H1 (cell line): ENCODE data around the gene RBMS2. TPM values are rescaled to one million over a fixed set of nuclear protein-coding genes. Genes with fewer than 3 reads are reported as not detected.

Source experiments
- CTCF ChIA-PET: fragments of 300-600 bp; sonication (Branson Sonifier 250); formaldehyde crosslinking; loops from one replicate; lab custom pipeline; 2021; ENCODE audit not compliant: partially characterized antibody; lab: Charles Lee
- POLR2A ChIA-PET: fragments of 300-600 bp; sonication (Branson Sonifier 250); formaldehyde crosslinking; loops from one replicate; lab custom pipeline; 2021; ENCODE audit warnings: inconsistent platforms; ENCODE audit not compliant: partially characterized antibody; lab: Charles Lee
- DNase-seq, 2 experiments: peaks; one replicate each; pipeline versions ENCODE4 v3.0.0 to v3.0.0-alpha.2; 2010 to 2022; ENCODE audit warnings: low spot score in 2 of 2, low read depth in 1 of 2, mixed read lengths in 1 of 2
- FAIRE-seq: peaks from 2 replicates; lab custom pipeline; 2011; peaks lifted over from hg19 to GRCh38; lab: Jason Lieb, UNC
- H2AFZ ChIP-seq: 2 replicates; pipeline ENCODE4 v1.8.1; 2012; ENCODE audit warnings: low read length, inconsistent platforms
- H2AK5ac ChIP-seq: 2 replicates; pipeline ENCODE4 v1.6.1; 2013; ENCODE audit warnings: low read depth, low read length
- H2BK120ac ChIP-seq: replicated peaks from 2 replicates; pipeline ENCODE3; 2013; ENCODE audit warnings: low read depth, low read length, inconsistent platforms
- H2BK12ac ChIP-seq: 2 replicates; pipeline ENCODE4 v1.6.1; 2013; ENCODE audit warnings: low read depth, low read length
- H2BK15ac ChIP-seq: 2 replicates; pipeline ENCODE4 v1.6.1; 2013; ENCODE audit warnings: low read length
- H2BK20ac ChIP-seq: 2 replicates; pipeline ENCODE4 v1.6.1; 2013; ENCODE audit warnings: low read length
- H2BK5ac ChIP-seq: 2 replicates; pipeline ENCODE4 v1.6.1; 2013; ENCODE audit warnings: low read depth, low read length
- H3K14ac ChIP-seq: 2 replicates; pipeline ENCODE4 v1.6.1; 2013; ENCODE audit warnings: inconsistent platforms; ENCODE audit not compliant: insufficient read length
- H3K18ac ChIP-seq: 2 replicates; pipeline ENCODE4 v1.6.1; 2013; ENCODE audit warnings: low read length; ENCODE audit errors: extremely low read depth
- H3K23ac ChIP-seq: 2 replicates; pipeline ENCODE4 v1.6.1; 2013; ENCODE audit warnings: inconsistent platforms; ENCODE audit not compliant: insufficient read length
- H3K23me2 ChIP-seq: 2 replicates; pipeline ENCODE4 v1.6.1; 2013; ENCODE audit warnings: low read depth, low read length
- H3K27ac ChIP-seq: 2 replicates; pipeline ENCODE4 v1.6.1; 2011; ENCODE audit warnings: low read depth, low read length, inconsistent platforms
- H3K27me3 ChIP-seq, 4 experiments: replicated peaks in 1 of 4; 1 replicate in 1 of 4; 2 replicates in 3 of 4; pipeline versions ENCODE4 v1.6.1 to v1.8.1; 2011 to 2013; ENCODE audit warnings: low read length in 3 of 4, mild to moderate bottlenecking in 3 of 4, inconsistent platforms in 2 of 4, mixed read lengths in 2 of 4, moderate library complexity in 1 of 4; ENCODE audit not compliant: control insufficient read depth in 3 of 4, insufficient read depth in 3 of 4; ENCODE audit errors: extremely low read depth in 1 of 4
- H3K36me3 ChIP-seq, 4 experiments: 2 replicates each; pipeline versions ENCODE4 v1.6.1 to v1.8.1; 2011 to 2013; ENCODE audit warnings: mild to moderate bottlenecking in 4 of 4, low read length in 3 of 4, moderate library complexity in 2 of 4, control low read depth in 1 of 4, inconsistent platforms in 1 of 4; ENCODE audit not compliant: insufficient read depth in 4 of 4, control insufficient read depth in 2 of 4
- H3K4ac ChIP-seq: replicated peaks from 2 replicates; pipeline ENCODE3; 2013; ENCODE audit warnings: low read length, low read depth, mixed read lengths, inconsistent platforms; ENCODE audit not compliant: insufficient read length
- H3K4me1 ChIP-seq, 4 experiments: replicated peaks in 1 of 4; 1 replicate in 1 of 4; 2 replicates in 3 of 4; pipeline versions ENCODE4 v1.6.1 to v1.8.1; 2011 to 2013; ENCODE audit warnings: low read length in 3 of 4, inconsistent platforms in 2 of 4, mixed read lengths in 1 of 4; ENCODE audit not compliant: insufficient read depth in 4 of 4, control insufficient read depth in 3 of 4
- H3K4me2 ChIP-seq, 2 experiments: 2 replicates each; pipeline versions ENCODE4 v1.6.1 to v1.8.1; 2011 to 2013; ENCODE audit warnings: low read depth in 2 of 2, low read length in 2 of 2, control low read depth in 1 of 2, inconsistent platforms in 1 of 2, mild to moderate bottlenecking in 1 of 2; ENCODE audit not compliant: insufficient read depth in 1 of 2
- H3K4me3 ChIP-seq, 4 experiments: fragments of 200-600, 300-600 bp in 1 of 4; sonication (generic), shearing (Covaris generic), sonication (Bioruptor Twin) in 1 of 4; 2 replicates each; pipeline versions ENCODE4 v1.5.1 to v1.8.1; 2011 to 2016; ENCODE audit warnings: low read length in 4 of 4, low read depth in 3 of 4, control low read depth in 2 of 4, inconsistent platforms in 2 of 4, mild to moderate bottlenecking in 2 of 4, mixed read lengths in 1 of 4, moderate library complexity in 1 of 4; ENCODE audit not compliant: insufficient read depth in 2 of 4; ENCODE audit errors: extremely low read depth in 1 of 4
- H3K56ac ChIP-seq: replicated peaks from 2 replicates; pipeline ENCODE3; 2013; ENCODE audit warnings: low read depth, mild to moderate bottlenecking, mixed read lengths, low read length, inconsistent platforms; ENCODE audit not compliant: insufficient read length
- H3K79me1 ChIP-seq: 2 replicates; pipeline ENCODE4 v1.6.1; 2013; ENCODE audit warnings: low read depth, low read length, control low read depth
- H3K79me2 ChIP-seq, 2 experiments: 2 replicates each; pipeline versions ENCODE4 v1.6.1 to v1.8.1; 2012 to 2013; ENCODE audit warnings: low read length in 2 of 2, mild to moderate bottlenecking in 2 of 2, inconsistent platforms in 1 of 2; ENCODE audit not compliant: insufficient read depth in 2 of 2, control insufficient read depth in 1 of 2
- H3K9ac ChIP-seq, 4 experiments: replicated peaks in 1 of 4; 1 replicate in 1 of 4; 2 replicates in 3 of 4; pipeline versions ENCODE4 v1.6.1 to v1.8.1; 2011 to 2013; ENCODE audit warnings: low read depth in 3 of 4, low read length in 3 of 4, control low read depth in 2 of 4, mild to moderate bottlenecking in 2 of 4, moderate library complexity in 2 of 4, inconsistent platforms in 1 of 4; ENCODE audit errors: extremely low read depth in 1 of 4
- H3K9me3 ChIP-seq, 2 experiments: 2 replicates each; pipeline versions ENCODE4 v1.6.1 to v1.8.1; 2012 to 2013; ENCODE audit warnings: mild to moderate bottlenecking in 2 of 2, moderate library complexity in 2 of 2, control low read depth in 1 of 2, inconsistent platforms in 1 of 2, low read depth in 1 of 2, low read length in 1 of 2, mixed read lengths in 1 of 2; ENCODE audit not compliant: insufficient read depth in 2 of 2
- H4K20me1 ChIP-seq, 2 experiments: replicated peaks in 1 of 2; 2 replicates each; pipeline versions ENCODE3 to v1.8.1; 2011 to 2013; ENCODE audit warnings: inconsistent platforms in 2 of 2, low read length in 2 of 2, mild to moderate bottlenecking in 1 of 2; ENCODE audit not compliant: insufficient read depth in 2 of 2, control insufficient read depth in 1 of 2
- H4K5ac ChIP-seq: 2 replicates; pipeline ENCODE4 v1.6.1; 2013; ENCODE audit warnings: low read length, low read depth, mixed read lengths, inconsistent platforms; ENCODE audit not compliant: insufficient read length
- H4K8ac ChIP-seq: 2 replicates; pipeline ENCODE4 v1.8.0; 2013; ENCODE audit warnings: mild to moderate bottlenecking, moderate library complexity, low read length, inconsistent platforms; ENCODE audit not compliant: insufficient read depth; ENCODE audit errors: extremely low read depth
- H4K91ac ChIP-seq: replicated peaks from 2 replicates; pipeline ENCODE3; 2013; ENCODE audit warnings: low read length, mixed read lengths, inconsistent platforms; ENCODE audit not compliant: insufficient read length
- TEAD4 ChIP-seq: IDR thresholded peaks from 2 replicates; pipeline ENCODE4 v1.6.1; 2012; ENCODE audit warnings: low read depth, low read length, inconsistent platforms, mixed read lengths
- YY1 ChIP-seq: IDR thresholded peaks from 2 replicates; pipeline ENCODE4 v1.6.1; 2011; ENCODE audit warnings: low read depth, mild to moderate bottlenecking, low read length
- WGBS, 2 experiments: shearing (Covaris generic) in 1 of 2; methylation state at CpG; one replicate each; pipeline versions ENCODE4 v1.1.6 to v1.1.7; 2013 to 2015; ENCODE audit warnings: low lambda C conversion rate in 2 of 2, mixed read lengths in 2 of 2, inconsistent platforms in 1 of 2, low coverage in 1 of 2, missing lambda C conversion rate in 1 of 2; ENCODE audit not compliant: insufficient replicate concordance in 2 of 2, insufficient coverage in 1 of 2, insufficient read length in 1 of 2; ENCODE audit errors: extremely low coverage in 1 of 2, missing lambda C conversion rate in 1 of 2; 5-methylcytosine and 5-hydroxymethylcytosine counted together
- polyA plus RNA-seq, 7 experiments: library from polyadenylated mRNA; depleted of rRNA in 3 of 7; stranded (reverse) in 5 of 7; unstranded in 2 of 7; fragments of >200 nt in 5 of 7; fragments of 200-250 nt in 2 of 7; gene quantifications; 1 replicate in 5 of 7; 2 replicates in 1 of 7; 4 replicates in 1 of 7; pipeline versions ENCODE4 v1.2.1 to v1.2.3, GENCODE V29; 2011 to 2013; ENCODE audit warnings: missing spikeins in 2 of 7, mixed read lengths in 2 of 7
- total RNA-seq: library from RNA; stranded (reverse); fragmentation: NEBNext Ultra II Directional; extraction: Animal tissue kit (Norgen Biotek cat#: 25700); gene quantifications from 2 replicates; pipeline ENCODE4 v1.2.1, GENCODE V29; 2021

RBMS2 gene
- total and polyA plus RNA-seq, 2 of the 8 experiments (the other 6 are each of a cell fraction or from before 2014, with no cell fraction given) = 9.6 to 31.3 TPM

- CTCF ChIA-PET = interaction anchor here (0.6 to 13.2 kb wide), 10 partner anchors 11 to 416 kb away, joined by 3 to 220 read pairs (median 4); no protein-coding TSS in a partner anchor
- no peak overlapping the region for H2BK12ac ChIP-seq
These were observed 57.4 kb downstream of the RBMS2 start for GRCh38 chr12:56578983-56579546.

More at GRCh38 chr12:56578983-56579546, 57.4 kb downstream of the RBMS2 start:
- Histone ChIP-seq H4K8ac (no peak overlapping the region), H2BK15ac (no peak overlapping the region), H2AK5ac (no peak overlapping the region), H3K36me3 (no peaks in the 10 kb centered on the region; a peak in 1 of 8 replicates), H3K14ac (no peak overlapping the region), H3K23me2 (no peaks in the 10 kb centered on the region), H3K23ac (no peak overlapping the region), H3K9ac (no peak overlapping the region), H4K5ac (no peak overlapping the region), H3K4me2 (no peak overlapping the region), H3K56ac (no peak overlapping the region), H2BK5ac (no peak overlapping the region), H4K20me1 (peaks cover 0 to 1% of the 10 kb centered on the region in 2 experiments), H2BK120ac (no peak overlapping the region), H4K91ac (no peak overlapping the region), H3K4me3 (no peak overlapping the region), H2BK20ac (no peak overlapping the region), H3K79me1 (no peaks in the 10 kb centered on the region), H3K27ac (no peak overlapping the region), H3K27me3 (no peaks in the 10 kb centered on the region), H3K79me2 (no peaks in the 10 kb centered on the region), H3K4ac (no peak overlapping the region), H3K4me1 (no peaks in the 10 kb centered on the region; a peak in 1 of 7 replicates), H3K18ac (no peak overlapping the region), H2AFZ (no peak overlapping the region), H3K9me3 (no peaks in the 10 kb centered on the region)
- no peak for FAIRE-seq
- POLR2A ChIA-PET = interaction anchor here (0.8 to 3.0 kb wide), 2 partner anchors 13 to 18 kb away, joined by 3 to 9 read pairs; no protein-coding TSS in a partner anchor
- TF ChIP-seq TEAD4 = no peak
- TF ChIP-seq YY1 = no peak
- DNase-seq = no peak
- WGBS, 2 experiments = 89% methylated on average over 10 of the region's 10 CpGs; no CpG with 5 or more reads in 1 of the 2 experiments
